Body of pancreas (tissue), 4 donors: ENCODE data around the gene MLH1.

Experiments
- CTCF ChIP-seq, 7 experiments: fragments of 450-650 bp in 4 of 7; fragments of 200-600 bp in 3 of 7; sonication (generic) in 3 of 7; IDR thresholded peaks; one replicate each; pipeline ENCODE4 v1.5.1; 2016 to 2019; ENCODE audit warnings: antibody characterized with exemption in 7 of 7
- POLR2A ChIP-seq, 3 donors: fragments of 450-650 bp; IDR thresholded peaks; one replicate each; pipeline ENCODE4 v1.6.1; 2016; ENCODE audit warnings: antibody characterized with exemption in 3 of 3, mild to moderate bottlenecking in 2 of 3

GRCh38 chr3:37029516-37030163 is 36.3 kb downstream of the MLH1 start:
- TF ChIP-seq CTCF (IDR thresholded peaks at IDR 0.05) = no peak
- no peak for TF ChIP-seq POLR2A (IDR thresholded peaks at IDR 0.05)
